ENCODE measurements around the gene TMEM154. TPM values are rescaled to one million over a fixed set of nuclear protein-coding genes. Genes with fewer than 3 reads are reported as not detected.

The TMEM154 gene
- total RNA-seq, 4 donors from 2014 or later = 81.9 to 164 (median 132) TPM

DNA sequence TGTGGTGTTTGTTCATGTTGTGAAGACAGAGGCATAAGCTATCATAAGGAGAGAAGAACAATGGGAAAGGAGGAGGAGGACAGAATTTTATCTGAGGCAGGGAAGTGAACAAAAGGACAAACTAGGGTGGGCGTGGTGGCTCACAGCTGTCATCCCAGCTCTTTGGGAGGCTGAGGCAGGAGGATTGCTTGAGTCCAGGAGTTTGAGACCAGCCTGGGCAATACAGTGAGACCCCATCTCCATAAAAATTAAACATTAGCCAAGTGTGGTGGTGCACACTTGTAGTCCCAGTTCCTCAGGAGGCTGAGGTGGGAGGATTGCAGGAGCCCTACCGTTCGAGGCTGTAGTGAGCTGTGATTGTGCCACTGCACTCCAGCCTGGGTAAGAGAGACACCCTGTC lies 49.9 kb downstream of the TMEM154 start:
- H3K4me3 ChIP-seq = no peak overlapping the region
- H3K4me1 ChIP-seq = no peaks in the 10 kb centered on the region
- 94% methylated on average over 3 of the region's 3 CpGs for WGBS
- peaks cover 8% of the 10 kb centered on the region for H3K36me3 ChIP-seq
- no peak overlapping the region for H3K27ac ChIP-seq
- no peaks in the 10 kb centered on the region for H3K9me3 ChIP-seq
- H3K27me3 ChIP-seq = no peaks in the 10 kb centered on the region
- no peak for TF ChIP-seq POLR2AphosphoS5 (IDR thresholded peaks at IDR 0.05)
- TF ChIP-seq, protein P1, sequence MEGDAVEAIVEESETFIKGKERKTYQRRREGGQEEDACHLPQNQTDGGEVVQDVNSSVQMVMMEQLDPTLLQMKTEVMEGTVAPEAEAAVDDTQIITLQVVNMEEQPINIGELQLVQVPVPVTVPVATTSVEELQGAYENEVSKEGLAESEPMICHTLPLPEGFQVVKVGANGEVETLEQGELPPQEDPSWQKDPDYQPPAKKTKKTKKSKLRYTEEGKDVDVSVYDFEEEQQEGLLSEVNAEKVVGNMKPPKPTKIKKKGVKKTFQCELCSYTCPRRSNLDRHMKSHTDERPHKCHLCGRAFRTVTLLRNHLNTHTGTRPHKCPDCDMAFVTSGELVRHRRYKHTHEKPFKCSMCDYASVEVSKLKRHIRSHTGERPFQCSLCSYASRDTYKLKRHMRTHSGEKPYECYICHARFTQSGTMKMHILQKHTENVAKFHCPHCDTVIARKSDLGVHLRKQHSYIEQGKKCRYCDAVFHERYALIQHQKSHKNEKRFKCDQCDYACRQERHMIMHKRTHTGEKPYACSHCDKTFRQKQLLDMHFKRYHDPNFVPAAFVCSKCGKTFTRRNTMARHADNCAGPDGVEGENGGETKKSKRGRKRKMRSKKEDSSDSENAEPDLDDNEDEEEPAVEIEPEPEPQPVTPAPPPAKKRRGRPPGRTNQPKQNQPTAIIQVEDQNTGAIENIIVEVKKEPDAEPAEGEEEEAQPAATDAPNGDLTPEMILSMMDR (IDR thresholded peaks at IDR 0.05) = no peak
- TF ChIP-seq EP300 (IDR thresholded peaks at IDR 0.05) = no peak
- TF ChIP-seq POLR2A (IDR thresholded peaks at IDR 0.05) = no peak
- DNase-seq (ENCODE audit: low spot score in 2 of 2) = no peak

DNA sequence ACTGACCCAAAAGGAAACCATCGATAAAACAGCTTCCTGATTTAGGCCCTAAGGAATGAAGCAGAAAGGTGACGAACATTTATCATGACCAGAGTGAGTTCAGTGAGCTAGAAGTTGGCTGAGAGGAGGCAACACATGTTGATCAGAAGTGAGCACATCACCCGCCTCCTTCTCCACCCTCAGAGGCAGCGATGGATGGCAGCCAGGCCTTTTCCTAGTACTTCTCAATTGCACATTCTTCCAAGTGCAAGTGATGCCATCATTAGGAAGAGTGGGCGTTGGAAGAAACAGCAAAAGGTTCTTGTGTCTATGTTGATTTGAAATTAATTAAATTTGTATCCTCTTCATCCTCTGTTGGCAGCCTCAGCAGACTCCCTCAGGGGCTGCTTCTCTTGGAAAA lies 51.7 kb downstream of the TMEM154 start:
- DNase-seq (ENCODE audit: low spot score in 2 of 2) = peak in 1 of 2 donors; percentile 75
- Histone ChIP-seq H3K4me1 (no peaks in the 10 kb centered on the region), H3K4me3 (no peak overlapping the region), H3K27me3 (no peaks in the 10 kb centered on the region), H3K9me3 (no peaks in the 10 kb centered on the region), H3K36me3 (peaks cover 8% of the 10 kb centered on the region), H3K27ac (peak overlapping the region; percentile 38)
- WGBS = 46% methylated on average over 5 of the region's 5 CpGs
- TF ChIP-seq EP300 (IDR thresholded peaks at IDR 0.05) (no peak), POLR2A (IDR thresholded peaks at IDR 0.05) (no peak), POLR2AphosphoS5 (IDR thresholded peaks at IDR 0.05) (no peak)
- TF ChIP-seq, protein P1 (IDR thresholded peaks at IDR 0.05) = no peak

DNA sequence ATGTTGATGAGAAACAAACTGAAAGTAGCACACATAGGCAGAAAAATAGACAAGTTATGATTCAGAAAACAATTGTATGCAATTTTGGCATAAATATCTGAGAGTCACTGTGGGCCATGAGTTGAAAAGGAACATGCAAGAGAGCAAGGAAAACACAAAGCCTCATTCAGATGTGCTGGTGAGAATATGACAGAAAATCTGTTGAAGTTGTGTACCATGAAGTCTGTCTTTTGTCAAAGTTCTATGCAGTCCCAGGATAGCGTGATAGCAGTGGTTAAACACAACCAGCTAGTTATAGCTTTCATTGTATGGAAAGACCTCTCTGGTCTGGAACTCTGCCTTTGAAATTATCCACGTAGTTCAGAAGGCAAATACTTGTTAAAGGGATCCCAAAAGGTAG lies 53.0 kb downstream of the TMEM154 start:
- Histone ChIP-seq H3K27me3 (no peaks in the 10 kb centered on the region), H3K27ac (no peak overlapping the region), H3K4me3 (no peak overlapping the region), H3K4me1 (no peaks in the 10 kb centered on the region), H3K36me3 (peaks cover 8% of the 10 kb centered on the region), H3K9me3 (no peaks in the 10 kb centered on the region)
- TF ChIP-seq EP300 (IDR thresholded peaks at IDR 0.05) = no peak
- no peak for TF ChIP-seq POLR2A (IDR thresholded peaks at IDR 0.05)
- TF ChIP-seq, protein P1 (IDR thresholded peaks at IDR 0.05) = no peak
- no peak for TF ChIP-seq POLR2AphosphoS5 (IDR thresholded peaks at IDR 0.05)
- DNase-seq (ENCODE audit: low spot score in 2 of 2) = no peak
- 79% methylated on average over 2 of the region's 2 CpGs for WGBS

DNA sequence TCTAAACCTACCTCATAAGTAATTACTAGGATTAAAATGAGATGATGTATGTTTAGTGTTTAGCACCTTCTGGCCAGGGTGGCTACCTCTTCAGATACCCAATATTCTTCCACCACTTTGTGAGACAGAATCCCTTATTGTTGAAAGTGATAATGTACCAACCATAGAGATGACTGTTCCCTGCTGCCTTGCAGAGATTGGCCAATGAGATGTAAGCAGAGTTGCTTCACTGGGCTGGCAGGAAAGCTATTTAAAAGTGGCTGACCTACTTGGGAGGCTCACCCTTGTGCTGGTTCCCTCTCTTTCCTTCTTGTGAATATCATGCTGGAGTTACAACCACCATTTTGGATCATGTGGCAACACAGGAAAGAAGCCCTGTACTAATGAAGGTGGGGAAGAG lies 58.9 kb downstream of the TMEM154 start:
- no peak for DNase-seq (ENCODE audit: low spot score in 2 of 2)
- Histone ChIP-seq H3K9me3 (no peaks in the 10 kb centered on the region), H3K4me1 (no peaks in the 10 kb centered on the region), H3K4me3 (no peak overlapping the region), H3K36me3 (no peaks in the 10 kb centered on the region), H3K27me3 (no peaks in the 10 kb centered on the region), H3K27ac (no peak overlapping the region)
- no peak for TF ChIP-seq EP300 (IDR thresholded peaks at IDR 0.05)
- TF ChIP-seq POLR2AphosphoS5 (IDR thresholded peaks at IDR 0.05) = no peak
- TF ChIP-seq, protein P1 (IDR thresholded peaks at IDR 0.05) = no peak
- TF ChIP-seq POLR2A (IDR thresholded peaks at IDR 0.05) = no peak

DNA sequence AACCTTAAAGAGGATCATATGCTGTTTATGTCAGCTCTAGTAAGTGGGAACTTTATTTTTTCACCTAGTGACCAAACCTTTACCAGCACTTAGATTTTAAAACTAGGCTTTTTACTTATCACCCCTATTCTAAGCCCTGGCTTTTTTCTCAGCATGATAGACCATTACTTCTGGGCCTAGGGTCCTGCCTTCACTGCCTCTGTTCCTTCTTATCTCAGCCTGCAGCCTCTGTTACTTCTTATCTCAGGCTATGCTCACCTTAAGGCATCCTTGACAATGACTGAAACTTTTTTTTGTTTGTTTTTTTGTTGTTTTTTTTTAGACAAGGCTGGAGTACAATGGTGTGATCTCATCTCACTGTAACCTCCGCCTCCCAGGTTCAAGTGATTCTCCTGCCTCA lies 59.6 kb downstream of the TMEM154 start:
- Histone ChIP-seq H3K27ac (no peak overlapping the region), H3K27me3 (no peaks in the 10 kb centered on the region), H3K4me1 (no peaks in the 10 kb centered on the region), H3K4me3 (no peak overlapping the region), H3K9me3 (no peaks in the 10 kb centered on the region), H3K36me3 (no peaks in the 10 kb centered on the region)
- TF ChIP-seq POLR2AphosphoS5 (IDR thresholded peaks at IDR 0.05) (no peak), EP300 (IDR thresholded peaks at IDR 0.05) (no peak), POLR2A (IDR thresholded peaks at IDR 0.05) (no peak)
- TF ChIP-seq, protein P1 (IDR thresholded peaks at IDR 0.05) = no peak
- DNase-seq (ENCODE audit: low spot score in 2 of 2) = no peak
- WGBS = 100% methylated on average over 1 of the region's 1 CpG
